Ectodermal cell (in vitro differentiated cells): ENCODE results near the gene ZDHHC22.

Source experiments
- H3K27ac ChIP-seq: 2 replicates; pipeline ENCODE4 v1.7.0; 2013; ENCODE audit warnings: mild to moderate bottlenecking, low read depth, low read length; ENCODE audit not compliant: insufficient read depth, poor library complexity, severe bottlenecking
- H3K27me3 ChIP-seq: 2 replicates; pipeline ENCODE4 v1.7.0; 2013; ENCODE audit warnings: mild to moderate bottlenecking, low read length; ENCODE audit not compliant: insufficient read depth, control insufficient read depth, poor library complexity, severe bottlenecking
- H3K36me3 ChIP-seq: one replicate; pipeline ENCODE4 v1.7.0; 2013; ENCODE audit warnings: low read length; ENCODE audit not compliant: control insufficient read depth, insufficient read depth
- H3K4me1 ChIP-seq: one replicate; pipeline ENCODE4 v1.7.0; 2013; ENCODE audit warnings: low read length; ENCODE audit not compliant: control insufficient read depth, insufficient read depth
- H3K4me3 ChIP-seq: 2 replicates; pipeline ENCODE4 v1.7.0; 2013; ENCODE audit warnings: low read depth, low read length, control low read depth; ENCODE audit not compliant: insufficient read depth
- H3K9me3 ChIP-seq: 2 replicates; pipeline ENCODE4 v1.7.0; 2013; ENCODE audit warnings: mild to moderate bottlenecking, low read length, moderate library complexity; ENCODE audit not compliant: control insufficient read depth
- WGBS, 2 experiments: methylation state at CpG; one replicate each; pipeline ENCODE4 v1.1.7; 2013; ENCODE audit warnings: missing lambda C conversion rate in 2 of 2; 5-methylcytosine and 5-hydroxymethylcytosine counted together

ZDHHC22 gene

DNA sequence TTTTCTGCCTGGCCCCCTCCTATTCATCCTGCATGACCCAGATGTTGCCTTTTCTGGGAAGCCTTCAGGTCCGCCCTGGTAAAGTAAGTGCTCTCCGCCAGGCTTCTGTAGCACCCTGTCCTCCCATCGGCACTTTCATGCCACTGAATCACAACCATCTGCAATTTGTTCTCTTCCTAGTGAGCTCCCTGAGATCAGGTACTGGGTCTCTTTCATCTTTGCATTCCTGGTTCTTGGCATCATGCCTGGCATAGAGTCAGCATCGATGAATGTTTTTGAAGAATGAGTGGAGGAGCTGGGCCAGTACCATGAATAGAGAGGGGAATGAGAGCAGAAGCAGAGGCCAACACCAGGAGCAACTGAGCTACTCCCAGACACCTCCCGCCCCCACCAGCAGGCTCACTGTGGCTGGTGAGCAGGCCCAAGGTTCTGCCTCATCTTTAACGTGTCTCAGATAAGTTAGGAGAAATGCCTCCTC, 13.1 kb downstream of the ZDHHC22 start:
- Histone ChIP-seq H3K27ac (no peak overlapping the region), H3K4me3 (no peak overlapping the region), H3K4me1 (peaks cover 6% of the 10 kb centered on the region), H3K27me3 (peaks cover 37% of the 10 kb centered on the region), H3K36me3 (no peaks in the 10 kb centered on the region), H3K9me3 (no peaks in the 10 kb centered on the region)
- WGBS, 2 experiments, result 88 to 92% methylated on average over 6 of the region's 6 CpGs

DNA sequence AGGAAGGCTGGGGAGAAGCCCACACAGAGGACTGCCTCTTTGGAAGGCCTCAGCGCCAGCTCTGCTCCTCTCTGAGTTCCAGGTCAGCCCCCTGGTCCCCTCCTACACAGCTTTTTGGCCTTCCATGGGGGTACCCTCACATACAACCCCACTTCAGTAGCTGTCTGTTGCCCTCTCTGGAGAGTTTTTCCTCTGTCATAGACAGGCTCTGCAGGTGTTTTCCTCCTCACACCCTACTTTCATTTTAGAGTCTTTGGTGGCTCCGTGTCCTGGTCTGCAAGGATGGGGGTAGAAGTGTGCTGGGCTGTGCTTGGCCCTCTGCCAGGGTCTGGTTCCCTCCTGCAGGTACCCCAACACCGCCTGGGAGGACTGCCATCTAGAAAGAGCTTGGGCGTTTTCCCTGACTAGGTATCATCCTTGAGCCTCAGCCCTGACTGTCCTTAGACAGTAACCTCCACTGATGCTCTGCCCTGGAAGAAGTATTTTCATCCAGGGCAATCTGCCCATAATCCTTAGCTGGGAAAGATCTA, 15.1 kb downstream of the ZDHHC22 start:
- no peak overlapping the region for H3K27ac ChIP-seq
- no peak overlapping the region for H3K4me3 ChIP-seq
- no peaks in the 10 kb centered on the region for H3K9me3 ChIP-seq
- peaks cover 6% of the 10 kb centered on the region for H3K4me1 ChIP-seq
- H3K36me3 ChIP-seq, result no peaks in the 10 kb centered on the region
- 90 to 93% methylated on average over 3 to 4 of the region's 4 CpGs for WGBS, 2 experiments
- H3K27me3 ChIP-seq, result peaks cover 30% of the 10 kb centered on the region

- WGBS, 2 experiments, result 93 to 95% methylated on average over 8 of the region's 8 CpGs
- Histone ChIP-seq H3K27me3 (peaks cover 30% of the 10 kb centered on the region), H3K36me3 (no peaks in the 10 kb centered on the region), H3K27ac (no peak overlapping the region), H3K4me3 (no peak overlapping the region), H3K9me3 (no peaks in the 10 kb centered on the region), H3K4me1 (peaks cover 11% of the 10 kb centered on the region)
Measured at GRCh38 chr14:77125823-77126325, 15.7 kb downstream of the ZDHHC22 start.

DNA sequence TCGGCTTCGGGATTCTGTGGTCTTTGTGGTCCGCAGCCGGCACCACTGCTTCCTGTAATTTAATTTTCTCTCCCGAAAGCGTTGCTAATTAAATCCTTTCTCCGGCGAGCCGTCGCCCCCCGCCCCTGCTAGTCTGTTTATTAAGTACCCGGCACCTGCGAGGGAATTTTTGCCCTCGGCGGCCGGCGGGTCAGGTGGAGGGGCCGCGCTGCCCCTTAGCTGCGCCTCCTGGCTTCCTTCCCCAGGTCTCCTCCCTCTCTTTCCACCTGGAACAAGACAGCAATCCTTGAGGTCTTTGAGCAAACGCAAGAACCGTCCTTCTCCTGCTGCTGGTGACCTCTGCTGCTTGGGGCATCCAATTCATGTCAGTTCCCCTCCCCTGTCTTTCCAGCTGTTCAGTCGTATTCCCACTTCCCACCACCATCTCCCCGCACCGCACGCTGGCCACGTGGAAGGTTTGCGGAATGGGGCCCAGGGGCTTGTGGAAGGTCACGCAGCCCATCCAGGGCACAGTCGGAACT, 16.2 kb downstream of the ZDHHC22 start:
- Histone ChIP-seq H3K4me3 (peak overlapping the region; percentile 53), H3K27ac (no peak overlapping the region), H3K9me3 (no peaks in the 10 kb centered on the region), H3K36me3 (no peaks in the 10 kb centered on the region), H3K27me3 (peaks cover 30% of the 10 kb centered on the region), H3K4me1 (peaks cover 13% of the 10 kb centered on the region)
- 28% methylated on average over 30 of the region's 30 CpGs for WGBS, 2 experiments

- peaks cover 30% of the 10 kb centered on the region for H3K27me3 ChIP-seq
Measured at GRCh38 chr14:77124345-77125280, 17.0 kb downstream of the ZDHHC22 start.

DNA sequence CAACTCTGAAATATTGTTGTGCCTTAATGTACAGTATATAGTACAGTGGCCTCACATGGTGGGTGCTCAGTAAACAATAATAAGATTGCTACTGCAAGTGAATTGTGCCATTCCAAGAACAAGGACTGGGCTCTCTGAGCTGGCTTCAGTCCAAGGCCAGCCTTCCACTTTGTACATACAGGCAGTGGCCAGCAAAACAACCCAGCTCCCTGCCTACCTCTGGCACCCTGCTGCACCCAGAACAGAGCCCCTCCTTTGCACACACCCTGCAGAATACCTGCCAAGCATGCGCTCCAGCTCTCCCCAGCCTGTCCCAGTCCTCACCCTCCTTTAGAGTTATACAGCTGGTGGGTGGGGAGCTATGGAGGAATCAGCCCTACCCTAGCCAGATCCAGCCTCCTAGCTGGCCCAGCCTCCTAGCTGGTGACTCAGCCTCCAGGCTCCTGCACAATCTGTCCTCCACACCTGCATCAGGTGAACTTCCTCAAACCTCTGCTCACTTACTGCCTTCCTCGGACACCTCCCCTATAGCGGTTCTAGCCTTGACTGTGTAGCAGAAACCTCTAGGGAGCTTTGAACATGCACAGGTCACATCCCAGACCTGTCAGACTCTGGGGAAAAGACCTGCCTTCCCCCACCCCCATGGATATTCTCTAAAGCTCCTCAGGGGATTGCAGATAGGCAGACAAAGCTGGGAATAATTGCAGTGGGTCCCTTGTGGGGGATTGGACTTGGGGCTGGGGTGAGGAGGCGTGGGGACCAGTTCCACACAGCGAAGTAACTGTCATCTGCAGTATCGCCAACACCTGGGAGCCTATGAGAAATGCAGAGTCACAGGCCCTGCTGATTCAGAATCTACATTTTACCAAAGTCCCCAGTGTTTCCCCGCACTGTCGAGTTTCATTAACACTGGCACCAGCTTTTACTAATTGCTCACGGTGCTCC, 17.9 kb downstream of the ZDHHC22 start:
- peaks cover 30% of the 10 kb centered on the region for H3K27me3 ChIP-seq

More at GRCh38 chr14:77124345-77125280, 17.0 kb downstream of the ZDHHC22 start:
- Histone ChIP-seq H3K36me3 (no peaks in the 10 kb centered on the region), H3K9me3 (no peaks in the 10 kb centered on the region), H3K4me3 (peak overlapping the region; percentile 53), H3K4me1 (peaks cover 13% of the 10 kb centered on the region), H3K27ac (no peak overlapping the region)
- WGBS, 2 experiments, result 7% methylated on average over 73 of the region's 73 CpGs

DNA sequence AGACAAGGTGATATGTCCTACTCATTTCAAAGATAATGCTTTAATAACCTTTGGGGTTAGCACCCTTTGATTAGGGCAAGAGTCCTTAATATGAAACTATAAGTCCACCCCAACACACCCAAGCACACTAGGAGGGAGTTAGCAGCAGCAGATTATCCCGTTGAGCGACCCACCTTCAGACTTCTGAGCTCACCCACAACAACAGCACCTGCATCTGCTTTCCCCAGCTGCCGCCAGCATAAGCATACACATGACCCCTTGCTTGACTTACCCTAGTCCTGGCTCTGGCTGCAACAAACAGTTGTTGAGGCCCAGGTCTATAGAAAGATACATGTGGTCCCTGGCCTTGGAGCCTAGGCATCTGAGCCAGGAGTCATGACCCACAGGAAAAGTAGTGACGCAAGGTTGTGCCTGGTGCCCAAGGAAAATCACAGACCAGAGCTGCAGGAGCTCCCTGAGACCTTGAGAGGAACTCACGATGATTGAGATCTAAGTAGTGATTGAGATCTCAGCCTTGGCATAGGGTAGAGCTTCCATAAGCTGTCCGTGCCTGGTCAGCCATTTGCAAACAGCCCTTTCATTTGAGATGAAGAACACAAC, 19.0 kb downstream of the ZDHHC22 start:
- Histone ChIP-seq H3K4me1 (peaks cover 13% of the 10 kb centered on the region), H3K36me3 (no peaks in the 10 kb centered on the region), H3K27ac (no peak overlapping the region), H3K27me3 (peaks cover 30% of the 10 kb centered on the region), H3K9me3 (no peaks in the 10 kb centered on the region), H3K4me3 (no peak overlapping the region)
- 89 to 95% methylated on average over 6 of the region's 6 CpGs for WGBS, 2 experiments

More for the DNA sequence above, 17.9 kb downstream of the ZDHHC22 start:
- Histone ChIP-seq H3K9me3 (no peaks in the 10 kb centered on the region), H3K27ac (no peak overlapping the region), H3K4me1 (peaks cover 13% of the 10 kb centered on the region), H3K4me3 (no peak overlapping the region), H3K36me3 (no peaks in the 10 kb centered on the region)
- WGBS, 2 experiments, result 80 to 82% methylated on average over 9 of the region's 9 CpGs

GRCh38 chr14:77120771-77121743, 20.5 kb downstream of the ZDHHC22 start:
- H3K9me3 ChIP-seq, result no peaks in the 10 kb centered on the region
- no peaks in the 10 kb centered on the region for H3K36me3 ChIP-seq
- H3K4me3 ChIP-seq, result no peak overlapping the region
- WGBS, 2 experiments, result 50 to 52% methylated on average over 9 of the region's 9 CpGs
- peaks cover 23% of the 10 kb centered on the region for H3K27me3 ChIP-seq
- H3K4me1 ChIP-seq, result peaks cover 13% of the 10 kb centered on the region
- H3K27ac ChIP-seq, result no peak overlapping the region
